Hepatocyte (in vitro differentiated cells): Measurements from ENCODE around the gene BOLA3. TPM values are rescaled to one million over a fixed set of nuclear protein-coding genes. Genes with fewer than 3 reads are reported as not detected.

Experiments
- DNase-seq: peaks from one replicate; pipeline ENCODE4 v3.0.0-alpha.2; 2016; ENCODE audit warnings: low spot score
- H2AFZ ChIP-seq: fragments of 200-600 bp; sonication (generic); 2 replicates; pipeline ENCODE4 v1.6.0; 2016; ENCODE audit warnings: antibody characterized with exemption, mild to moderate bottlenecking
- H3K27ac ChIP-seq: fragments of 200-600 bp; sonication (generic); 2 replicates; pipeline ENCODE4 v1.5.1; 2016; ENCODE audit warnings: mild to moderate bottlenecking
- H3K27me3 ChIP-seq: fragments of 200-600 bp; sonication (generic); 2 replicates; pipeline ENCODE4 v1.6.1; 2016
- H3K36me3 ChIP-seq: fragments of 200-600 bp; sonication (generic); replicated peaks from 2 replicates; pipeline ENCODE4 v1.5.1; 2016; ENCODE audit warnings: low read depth; ENCODE audit not compliant: insufficient read depth
- H3K4me1 ChIP-seq: fragments of 200-600 bp; sonication (generic); 2 replicates; pipeline ENCODE4 v1.5.1; 2016; ENCODE audit warnings: mild to moderate bottlenecking, moderate library complexity; ENCODE audit not compliant: insufficient read depth
- H3K4me2 ChIP-seq: fragments of 200-600 bp; sonication (generic); 2 replicates; pipeline ENCODE4 v1.6.0; 2016
- H3K4me3 ChIP-seq: fragments of 200-600 bp; sonication (generic); 2 replicates; pipeline ENCODE4 v1.5.1; 2016; ENCODE audit warnings: mild to moderate bottlenecking
- H3K79me2 ChIP-seq: fragments of 200-600 bp; sonication (generic); 2 replicates; pipeline ENCODE4 v1.6.0; 2017; ENCODE audit warnings: mild to moderate bottlenecking
- H3K9me2 ChIP-seq: fragments of 200-600 bp; sonication (generic); replicated peaks from 2 replicates; pipeline ENCODE4 v1.6.0; 2017; ENCODE audit warnings: mild to moderate bottlenecking; ENCODE audit not compliant: insufficient read depth
- H3K9me3 ChIP-seq: fragments of 200-600 bp; sonication (generic); 2 replicates; pipeline ENCODE4 v1.5.1; 2016; ENCODE audit warnings: low read depth, mild to moderate bottlenecking
- H4K20me1 ChIP-seq: fragments of 200-600 bp; sonication (generic); 2 replicates; pipeline ENCODE4 v1.6.0; 2016; ENCODE audit warnings: mild to moderate bottlenecking; ENCODE audit not compliant: insufficient read depth, poor library complexity, severe bottlenecking
- EZH2 ChIP-seq: fragments of 200-600 bp; sonication (generic); IDR thresholded peaks from 2 replicates; pipeline ENCODE4 v1.6.1; 2016; ENCODE audit warnings: antibody characterized with exemption, mild to moderate bottlenecking, borderline replicate concordance
- EZH2phosphoT487 ChIP-seq: fragments of 200-600 bp; sonication (generic); IDR thresholded peaks from one replicate; pipeline ENCODE4 v1.6.1; 2018; ENCODE audit warnings: antibody characterized with exemption, mild to moderate bottlenecking, low read depth, moderate library complexity; ENCODE audit not compliant: unreplicated experiment, severe bottlenecking
- WGBS: methylation state at CpG from one replicate; pipeline ENCODE4 v1.1.6; 2016; ENCODE audit warnings: low lambda C conversion rate; ENCODE audit errors: missing lambda C conversion rate; 5-methylcytosine and 5-hydroxymethylcytosine counted together
- polyA plus RNA-seq: library from polyadenylated mRNA; unstranded; fragments of >200 nt; fragmentation: Nextera tagmentation; extraction: Ambion mirVana; gene quantifications from 2 replicates; pipeline ENCODE4 v1.2.1, GENCODE V29; 2016
- total RNA-seq: library from RNA; depleted of rRNA; stranded (reverse); fragments of >200 nt; gene quantifications from 2 replicates; pipeline ENCODE4 v1.2.3, GENCODE V29; 2014
- TF ChIP-seq, protein P1 (sequence below): fragments of 200-600 bp; sonication (generic); IDR thresholded peaks from 2 replicates; pipeline ENCODE4 v1.5.1; 2016; ENCODE audit warnings: antibody characterized with exemption, mild to moderate bottlenecking; ENCODE audit not compliant: poor library complexity

BOLA3 gene
- total and polyA plus RNA-seq, 2 experiments from 2014 or later, result 43.8 to 56.3 TPM

DNA sequence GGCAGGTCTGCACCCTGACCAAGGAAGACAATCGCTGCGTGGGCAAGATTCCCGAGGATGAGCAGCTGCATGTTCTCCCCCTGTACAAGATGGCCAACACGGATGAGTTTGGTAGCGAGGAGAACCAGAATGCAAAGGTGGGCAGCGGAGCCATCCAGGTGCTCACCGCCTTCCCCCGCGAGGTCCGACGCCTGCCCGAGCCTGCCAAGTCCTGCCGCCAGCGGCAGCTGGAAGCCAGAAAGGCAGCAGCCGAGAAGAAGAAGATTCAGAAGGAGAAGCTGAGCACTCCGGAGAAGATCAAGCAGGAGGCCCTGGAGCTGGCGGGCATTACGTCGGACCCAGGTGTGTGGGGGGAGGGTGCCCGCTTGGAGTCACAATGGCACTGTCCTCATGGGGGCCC lies 48.4 kb downstream of the BOLA3 start:
- H2AFZ ChIP-seq, result no peak overlapping the region
- TF ChIP-seq, protein P1, sequence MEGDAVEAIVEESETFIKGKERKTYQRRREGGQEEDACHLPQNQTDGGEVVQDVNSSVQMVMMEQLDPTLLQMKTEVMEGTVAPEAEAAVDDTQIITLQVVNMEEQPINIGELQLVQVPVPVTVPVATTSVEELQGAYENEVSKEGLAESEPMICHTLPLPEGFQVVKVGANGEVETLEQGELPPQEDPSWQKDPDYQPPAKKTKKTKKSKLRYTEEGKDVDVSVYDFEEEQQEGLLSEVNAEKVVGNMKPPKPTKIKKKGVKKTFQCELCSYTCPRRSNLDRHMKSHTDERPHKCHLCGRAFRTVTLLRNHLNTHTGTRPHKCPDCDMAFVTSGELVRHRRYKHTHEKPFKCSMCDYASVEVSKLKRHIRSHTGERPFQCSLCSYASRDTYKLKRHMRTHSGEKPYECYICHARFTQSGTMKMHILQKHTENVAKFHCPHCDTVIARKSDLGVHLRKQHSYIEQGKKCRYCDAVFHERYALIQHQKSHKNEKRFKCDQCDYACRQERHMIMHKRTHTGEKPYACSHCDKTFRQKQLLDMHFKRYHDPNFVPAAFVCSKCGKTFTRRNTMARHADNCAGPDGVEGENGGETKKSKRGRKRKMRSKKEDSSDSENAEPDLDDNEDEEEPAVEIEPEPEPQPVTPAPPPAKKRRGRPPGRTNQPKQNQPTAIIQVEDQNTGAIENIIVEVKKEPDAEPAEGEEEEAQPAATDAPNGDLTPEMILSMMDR, result no peak
- TF ChIP-seq EZH2, result no peak
- TF ChIP-seq EZH2phosphoT487, result no peak
- no peaks in the 10 kb centered on the region for H3K36me3 ChIP-seq
- H3K27me3 ChIP-seq, result no peaks in the 10 kb centered on the region
- peaks cover 9% of the 10 kb centered on the region for H3K4me1 ChIP-seq
- no peaks in the 10 kb centered on the region for H3K79me2 ChIP-seq
- DNase-seq, result no peak
- no peaks in the 10 kb centered on the region for H4K20me1 ChIP-seq
- 97% methylated on average over 20 of the region's 20 CpGs for WGBS
- H3K27ac ChIP-seq, result no peak overlapping the region
- no peaks in the 10 kb centered on the region for H3K9me3 ChIP-seq
- H3K9me2 ChIP-seq, result no peaks in the 10 kb centered on the region
- no peak overlapping the region for H3K4me2 ChIP-seq
- no peak overlapping the region for H3K4me3 ChIP-seq

- no peak for DNase-seq
- Histone ChIP-seq H3K4me3 (no peak overlapping the region), H4K20me1 (no peaks in the 10 kb centered on the region), H3K36me3 (no peaks in the 10 kb centered on the region), H3K9me3 (no peaks in the 10 kb centered on the region), H3K27me3 (no peaks in the 10 kb centered on the region), H3K79me2 (no peaks in the 10 kb centered on the region), H3K4me1 (peaks cover 9% of the 10 kb centered on the region), H2AFZ (no peak overlapping the region), H3K27ac (no peak overlapping the region), H3K9me2 (no peaks in the 10 kb centered on the region), H3K4me2 (no peak overlapping the region)
- TF ChIP-seq, protein P1, result no peak
- TF ChIP-seq EZH2phosphoT487, result no peak
- no peak for TF ChIP-seq EZH2
- WGBS, result 96% methylated on average over 6 of the region's 6 CpGs
Measured at GRCh38 chr2:74097574-74097973, 50.1 kb downstream of the BOLA3 start.

DNA sequence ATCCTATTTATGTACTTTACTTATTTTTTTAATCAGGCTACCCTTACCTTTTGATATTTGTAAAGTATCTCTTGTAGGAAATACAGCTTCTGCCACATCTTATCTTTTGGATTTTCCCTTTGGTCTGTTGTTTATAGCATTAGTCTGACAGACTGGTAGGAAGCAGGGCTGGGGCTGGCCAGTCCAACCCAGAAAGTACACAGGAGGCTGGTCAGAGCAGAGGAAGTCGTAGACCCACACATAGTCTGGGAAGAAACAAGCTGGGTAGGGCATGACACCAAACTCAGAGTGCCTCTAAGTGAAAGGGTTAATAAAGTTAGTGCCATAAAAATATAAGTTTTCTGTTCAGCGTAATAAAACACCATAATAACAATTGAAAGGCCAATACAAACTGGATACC lies 51.7 kb downstream of the BOLA3 start:
- Histone ChIP-seq H3K36me3 (no peaks in the 10 kb centered on the region), H3K27me3 (no peaks in the 10 kb centered on the region), H3K4me1 (peaks cover 9% of the 10 kb centered on the region), H3K4me3 (no peak overlapping the region), H3K4me2 (no peak overlapping the region), H3K9me2 (no peaks in the 10 kb centered on the region), H3K27ac (peak overlapping the region; percentile 65), H4K20me1 (no peaks in the 10 kb centered on the region), H2AFZ (no peak overlapping the region), H3K79me2 (no peaks in the 10 kb centered on the region), H3K9me3 (no peaks in the 10 kb centered on the region)
- TF ChIP-seq, protein P1, result no peak
- no peak for TF ChIP-seq EZH2
- no peak for TF ChIP-seq EZH2phosphoT487
- DNase-seq, result no peak
- 68% methylated on average over 2 of the region's 2 CpGs for WGBS

DNA sequence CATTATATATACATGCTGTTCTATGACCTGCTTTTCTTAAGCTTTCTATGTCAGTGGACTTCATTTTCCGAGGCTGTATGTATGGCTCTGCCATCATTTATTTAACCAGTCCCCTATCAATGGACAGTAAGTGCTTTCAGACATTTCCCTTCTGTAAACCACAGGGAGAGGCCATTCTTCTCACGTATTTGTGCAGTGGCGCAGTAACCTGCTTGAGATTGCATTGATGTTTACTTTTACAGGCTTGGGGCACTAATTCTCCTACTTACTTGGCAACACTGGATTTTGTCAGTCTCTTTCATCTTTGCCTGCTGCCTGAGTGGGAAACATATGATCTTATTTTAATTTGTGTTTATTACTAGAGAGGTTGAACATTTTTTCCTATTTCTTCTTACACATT lies 52.1 kb downstream of the BOLA3 start:
- peak overlapping the region; percentile 65 for H3K27ac ChIP-seq
- no peaks in the 10 kb centered on the region for H3K9me2 ChIP-seq
- WGBS, result 49% methylated on average over 3 of the region's 3 CpGs
- no peaks in the 10 kb centered on the region for H3K9me3 ChIP-seq
- H3K4me2 ChIP-seq, result no peak overlapping the region
- DNase-seq, result peak; percentile 36
- H3K36me3 ChIP-seq, result no peaks in the 10 kb centered on the region
- TF ChIP-seq EZH2, result no peak
- TF ChIP-seq EZH2phosphoT487, result no peak
- TF ChIP-seq, protein P1, result no peak
- H3K4me3 ChIP-seq, result no peak overlapping the region
- H2AFZ ChIP-seq, result no peak overlapping the region
- H4K20me1 ChIP-seq, result no peaks in the 10 kb centered on the region
- H3K4me1 ChIP-seq, result peaks cover 9% of the 10 kb centered on the region
- H3K79me2 ChIP-seq, result no peaks in the 10 kb centered on the region
- H3K27me3 ChIP-seq, result no peaks in the 10 kb centered on the region
